GM12801 (cell line): ENCODE results near the gene BANF2.

Source experiments
- CTCF ChIP-seq: IDR thresholded peaks from one replicate; pipeline ENCODE4 v1.5.1; 2011; ENCODE audit warnings: control low read depth; ENCODE audit not compliant: insufficient read length; ENCODE audit errors: extremely low read depth

The BANF2 gene

GRCh38 chr20:17667445-17667844, 32.3 kb upstream of the BANF2 start:
- TF ChIP-seq CTCF, result no peak

GRCh38 chr20:17668432-17668831, 31.3 kb upstream of the BANF2 start:
- no peak for TF ChIP-seq CTCF

GRCh38 chr20:17669306-17669931, 30.3 kb upstream of the BANF2 start:
- no peak for TF ChIP-seq CTCF

- TF ChIP-seq CTCF, result no peak
These were observed 28.8 kb upstream of the BANF2 start for GRCh38 chr20:17671011-17671410.

GRCh38 chr20:17671565-17671964, 28.2 kb upstream of the BANF2 start:
- no peak for TF ChIP-seq CTCF

GRCh38 chr20:17673084-17673483, 26.7 kb upstream of the BANF2 start:
- no peak for TF ChIP-seq CTCF

GRCh38 chr20:17674722-17675518, 24.8 kb upstream of the BANF2 start:
- no peak for TF ChIP-seq CTCF
